Measurements from ENCODE around the gene MRPL12. TPM values are rescaled to one million over a fixed set of nuclear protein-coding genes. Genes with fewer than 3 reads are reported as not detected.

Gene MRPL12
- polyA plus RNA-seq, 3 donors = 21.2 to 57.0 (median 38.3) TPM

DNA sequence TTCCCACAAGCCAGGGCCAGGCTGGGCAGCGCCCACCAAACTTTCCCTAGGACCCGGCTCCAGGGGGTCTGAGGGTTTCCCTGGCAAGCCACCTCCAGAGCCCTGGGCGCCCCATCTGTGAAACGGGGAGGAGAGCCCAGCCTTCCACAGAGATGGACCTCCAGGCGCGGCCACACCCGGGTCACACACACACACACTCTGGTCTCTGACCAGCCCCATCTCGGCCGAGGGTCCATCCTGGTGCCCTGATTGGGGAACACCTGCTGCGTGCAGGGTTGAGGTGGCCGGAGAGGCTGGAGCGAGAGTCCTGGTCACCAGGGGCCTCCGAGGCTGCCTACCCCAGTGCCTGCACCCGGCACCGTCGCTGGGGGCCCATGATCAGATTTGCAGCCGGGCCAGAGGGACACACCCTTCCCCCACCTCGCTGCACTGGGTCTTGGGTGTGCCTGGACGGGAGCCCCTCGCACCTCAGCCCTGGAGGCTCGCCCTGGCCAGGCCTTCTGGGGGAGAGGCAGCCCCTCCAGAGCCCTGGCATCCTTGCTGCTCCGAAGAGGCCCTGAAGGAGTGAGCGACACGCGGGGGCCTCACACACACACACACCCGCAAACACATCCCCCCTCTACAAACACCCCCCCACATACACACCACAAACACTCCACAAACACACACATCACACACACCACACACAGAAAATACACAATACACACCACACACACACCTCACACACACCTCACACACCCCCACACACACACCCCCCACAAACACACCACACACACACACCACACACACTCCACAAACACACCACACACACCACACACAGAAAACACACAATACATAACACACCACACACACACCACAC, 38.7 kb downstream of the MRPL12 start:
- Mint-ChIP-seq H3K4me3 (peak overlapping the region in 1 of 2 donors; percentile 21), H3K9me3 (no peaks in the 10 kb centered on the region), H3K27me3 (ENCODE audit: low read depth in 3 of 3) (peaks cover 14 to 30% (median 25%) of the 10 kb centered on the region in 3 donors), H3K36me3 (no peaks in the 10 kb centered on the region), H3K27ac (no peak overlapping the region), H3K4me1 (peaks cover 2% of the 10 kb centered on the region)
- Histone ChIP-seq H2AFZ (ENCODE audit: insufficient read depth, low read depth, low read length, poor library complexity, severe bottlenecking) (no peak overlapping the region), H3K79me2 (ENCODE audit: insufficient read depth, low read length) (no peaks in the 10 kb centered on the region), H3K9ac (ENCODE audit: insufficient read depth, low read length, poor library complexity, severe bottlenecking) (no peak overlapping the region), H3K36me3 (replicated peaks in 1 of 2; ENCODE audit: control insufficient read depth in 1 of 2, insufficient read depth in 2 of 2, low read length in 2 of 2) (no peaks in the 10 kb centered on the region), H3K27me3 (ENCODE audit: control insufficient read depth in 2 of 2, insufficient read depth in 2 of 2, low read length in 2 of 2) (peaks cover 0 to 18% of the 10 kb centered on the region in 2 donors), H3K9me3 (replicated peaks in 1 of 2; ENCODE audit: control insufficient read depth in 1 of 2, insufficient read depth in 1 of 2, low read length in 2 of 2) (no peaks in the 10 kb centered on the region), H4K20me1 (ENCODE audit: insufficient read depth, low read length) (no peaks in the 10 kb centered on the region), H3K4me3 (replicated peaks in 1 of 3; ENCODE audit: low read depth in 2 of 3, low read length in 3 of 3) (no peak overlapping the region), H3K4me2 (replicated peaks; ENCODE audit: extremely low read depth, low read length, poor library complexity, severe bottlenecking) (no peak overlapping the region), H3K27ac (ENCODE audit: low read depth in 1 of 2, low read length in 2 of 2) (no peak overlapping the region), H3K4me1 (ENCODE audit: control insufficient read depth in 1 of 2, insufficient read depth in 2 of 2, low read length in 2 of 2) (no peaks in the 10 kb centered on the region)
- intact Hi-C loops (cut with micrococcal nuclease) = no loop called here
- TF ChIP-seq, protein P1, sequence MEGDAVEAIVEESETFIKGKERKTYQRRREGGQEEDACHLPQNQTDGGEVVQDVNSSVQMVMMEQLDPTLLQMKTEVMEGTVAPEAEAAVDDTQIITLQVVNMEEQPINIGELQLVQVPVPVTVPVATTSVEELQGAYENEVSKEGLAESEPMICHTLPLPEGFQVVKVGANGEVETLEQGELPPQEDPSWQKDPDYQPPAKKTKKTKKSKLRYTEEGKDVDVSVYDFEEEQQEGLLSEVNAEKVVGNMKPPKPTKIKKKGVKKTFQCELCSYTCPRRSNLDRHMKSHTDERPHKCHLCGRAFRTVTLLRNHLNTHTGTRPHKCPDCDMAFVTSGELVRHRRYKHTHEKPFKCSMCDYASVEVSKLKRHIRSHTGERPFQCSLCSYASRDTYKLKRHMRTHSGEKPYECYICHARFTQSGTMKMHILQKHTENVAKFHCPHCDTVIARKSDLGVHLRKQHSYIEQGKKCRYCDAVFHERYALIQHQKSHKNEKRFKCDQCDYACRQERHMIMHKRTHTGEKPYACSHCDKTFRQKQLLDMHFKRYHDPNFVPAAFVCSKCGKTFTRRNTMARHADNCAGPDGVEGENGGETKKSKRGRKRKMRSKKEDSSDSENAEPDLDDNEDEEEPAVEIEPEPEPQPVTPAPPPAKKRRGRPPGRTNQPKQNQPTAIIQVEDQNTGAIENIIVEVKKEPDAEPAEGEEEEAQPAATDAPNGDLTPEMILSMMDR (IDR thresholded peaks at IDR 0.05) = no peak
- 76% methylated on average over 26 of the region's 26 CpGs for WGBS (ENCODE audit: insufficient coverage)
- no peak for DNase-seq

Small RNA genes within 50 kb of the gene (small RNA-seq; reads per million reads assigned to genes)
- gene MIR6786 (ENCODE audit: insufficient read length, low read depth) = not detected

Other genes starting within 250 kb of the MRPL12 start
- 1,000 to 10,000 TPM; 1,133 to 3,195 (median 1,620) TPM for gene ACTG1, start 190.6 kb upstream of the MRPL12 start, polyA plus RNA-seq
- gene FSCN2, start 175.0 kb upstream of the MRPL12 start, polyA plus RNA-seq = under 1 TPM in 1 of 3 donors, not detected in 2; 0.07 TPM
- 10 to 100 TPM; 10.3 to 37.6 (median 13.9) TPM for gene FAAP100, start 151.0 kb upstream of the MRPL12 start, polyA plus RNA-seq
- gene NPLOC4, start 66.3 kb upstream of the MRPL12 start, polyA plus RNA-seq = 100 to 1,000 TPM in 2 of 3 donors, 10 to 100 TPM in 1; 92.1 to 112 (median 106) TPM
- not detected for gene TSPAN10, start 66.2 kb upstream of the MRPL12 start, polyA plus RNA-seq
- 10 to 100 TPM in 2 of 3 donors, 1 to 10 TPM in 1; 8.9 to 12.0 (median 11.5) TPM for gene PDE6G, start 46.8 kb upstream of the MRPL12 start, polyA plus RNA-seq
- gene OXLD1, start 36.8 kb upstream of the MRPL12 start, polyA plus RNA-seq = 10 to 100 TPM; 46.0 to 61.1 (median 51.8) TPM
- gene CCDC137, start 36.6 kb upstream of the MRPL12 start, polyA plus RNA-seq = 1 to 10 TPM; 2.4 to 8.8 (median 3.6) TPM
- 10 to 100 TPM; 17.6 to 43.0 (median 28.7) TPM for gene ARL16, start 19.6 kb upstream of the MRPL12 start, polyA plus RNA-seq
- 100 to 1,000 TPM in 1 of 3 donors, 10 to 100 TPM in 2; 19.3 to 200 (median 28.0) TPM for gene HGS, start 19.4 kb upstream of the MRPL12 start, polyA plus RNA-seq
- 1 to 10 TPM; 1.8 to 2.3 (median 1.9) TPM for gene SLC25A10, start 8.9 kb downstream of the MRPL12 start, polyA plus RNA-seq
- not detected for gene GCGR, start 100.8 kb downstream of the MRPL12 start, polyA plus RNA-seq
- gene MCRIP1, start 129.9 kb downstream of the MRPL12 start, polyA plus RNA-seq = 10 to 100 TPM; 48.4 to 63.0 (median 48.5) TPM
- gene PPP1R27, start 131.7 kb downstream of the MRPL12 start, polyA plus RNA-seq = 1 to 10 TPM in 1 of 3 donors, under 1 TPM in 2; 0.22 to 1.5 (median 0.33) TPM
- 100 to 1,000 TPM; 108 to 297 (median 291) TPM for gene P4HB, start 157.2 kb downstream of the MRPL12 start, polyA plus RNA-seq
- 100 to 1,000 TPM in 1 of 3 donors, 10 to 100 TPM in 2; 86.3 to 477 (median 97.2) TPM for gene ARHGDIA, start 168.0 kb downstream of the MRPL12 start, polyA plus RNA-seq
- gene ALYREF, start 188.2 kb downstream of the MRPL12 start, polyA plus RNA-seq = 10 to 100 TPM; 20.2 to 98.1 (median 57.3) TPM
- gene ANAPC11, start 188.4 kb downstream of the MRPL12 start, polyA plus RNA-seq = 100 to 1,000 TPM; 184 to 512 (median 397) TPM
- under 1 TPM in 2 of 3 donors, not detected in 1; 0.08 to 0.16 TPM for gene NPB, start 198.9 kb downstream of the MRPL12 start, polyA plus RNA-seq
- 10 to 100 TPM; 10.7 to 14.5 (median 11.0) TPM for gene PCYT2, start 208.0 kb downstream of the MRPL12 start, polyA plus RNA-seq
- 10 to 100 TPM; 22.5 to 73.5 (median 23.7) TPM for gene SIRT7, start 214.8 kb downstream of the MRPL12 start, polyA plus RNA-seq
- gene MAFG, start 224.4 kb downstream of the MRPL12 start, polyA plus RNA-seq = 10 to 100 TPM in 1 of 3 donors, 1 to 10 TPM in 2; 7.4 to 66.0 (median 7.6) TPM
- gene PYCR1, start 233.9 kb downstream of the MRPL12 start, polyA plus RNA-seq = under 1 TPM in 1 of 3 donors, not detected in 2; 0.07 TPM
- gene MYADML2, start 243.9 kb downstream of the MRPL12 start, polyA plus RNA-seq = not detected

Data from CD14-positive monocyte (primary cell).